NT2/D1 (cell line): ENCODE data around the gene BTBD18.

Experiments
- DNase-seq: peaks from one replicate; pipeline ENCODE4 v3.0.0-alpha.2; 2011; ENCODE audit warnings: low read depth, low spot score
- H3K27me3 ChIP-seq: 2 replicates; pipeline ENCODE4 v1.6.0; 2011; ENCODE audit warnings: mild to moderate bottlenecking; ENCODE audit not compliant: insufficient read length, insufficient read depth
- H3K36me3 ChIP-seq: 2 replicates; pipeline ENCODE4 v1.6.1; 2011; ENCODE audit warnings: mild to moderate bottlenecking, low read length, mixed read lengths; ENCODE audit not compliant: insufficient read depth, insufficient read length
- H3K4me1 ChIP-seq: 2 replicates; pipeline ENCODE4 v1.5.1; 2011; ENCODE audit not compliant: insufficient read depth, insufficient read length
- H3K4me3 ChIP-seq: 2 replicates; pipeline ENCODE4 v1.5.1; 2011; ENCODE audit warnings: low read depth; ENCODE audit not compliant: insufficient read length
- H3K9ac ChIP-seq: 2 replicates; pipeline ENCODE4 v1.6.0; 2011; ENCODE audit warnings: low read depth; ENCODE audit not compliant: insufficient read length
- H3K9me3 ChIP-seq: 2 replicates; pipeline ENCODE4 v1.5.1; 2011; ENCODE audit warnings: mild to moderate bottlenecking, low read length; ENCODE audit not compliant: insufficient read depth
- SUZ12 ChIP-seq: IDR thresholded peaks from 2 replicates; pipeline ENCODE4 v1.6.1; 2011; ENCODE audit not compliant: insufficient read length, insufficient read depth; ENCODE audit errors: extremely low read depth
- YY1 ChIP-seq: IDR thresholded peaks from 2 replicates; pipeline ENCODE4 v1.6.1; 2011; ENCODE audit not compliant: insufficient read length, insufficient read depth
- ZNF274 ChIP-seq: IDR thresholded peaks from 2 replicates; pipeline ENCODE4 v1.6.1; 2011; ENCODE audit warnings: mild to moderate bottlenecking, low read depth, low read length

BTBD18 gene

DNA sequence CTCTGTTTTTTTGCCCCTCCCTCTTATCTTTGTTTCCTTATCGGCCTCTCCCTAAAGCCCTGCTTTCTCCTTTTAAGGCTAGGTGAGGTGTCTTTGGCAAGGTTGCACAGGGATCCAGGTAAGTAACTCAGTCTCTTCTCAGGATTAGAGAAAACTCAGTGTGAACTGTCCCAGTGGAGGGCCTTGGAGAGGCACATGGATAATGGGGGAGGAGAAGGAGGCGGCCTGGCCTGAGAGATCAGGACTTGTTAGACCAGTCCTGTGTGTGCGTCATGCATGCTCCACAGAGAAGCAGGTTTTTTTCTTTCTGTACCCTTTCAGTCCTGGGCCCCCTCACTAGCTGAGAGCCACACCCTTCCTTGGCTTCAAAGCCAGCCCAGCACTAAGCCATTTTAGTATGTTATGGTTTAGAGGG lies 29.9 kb upstream of the BTBD18 start:
- Histone ChIP-seq H3K9ac (no peak overlapping the region), H3K4me3 (no peak overlapping the region), H3K27me3 (no peaks in the 10 kb centered on the region), H3K36me3 (peaks cover 22% of the 10 kb centered on the region), H3K9me3 (no peaks in the 10 kb centered on the region), H3K4me1 (peaks cover 2% of the 10 kb centered on the region)
- TF ChIP-seq YY1 (no peak), SUZ12 (no peak)
- DNase-seq: no peak

GRCh38 chr11:57779276-57779675 lies 27.7 kb upstream of the BTBD18 start:
- peak overlapping the region; percentile 44 for H3K9ac ChIP-seq
- peaks cover 17% of the 10 kb centered on the region for H3K36me3 ChIP-seq
- no peak overlapping the region for H3K4me3 ChIP-seq
- no peaks in the 10 kb centered on the region for H3K9me3 ChIP-seq
- no peaks in the 10 kb centered on the region for H3K27me3 ChIP-seq
- TF ChIP-seq SUZ12 (no peak), ZNF274 (no peak), YY1 (no peak)
- peaks cover 2% of the 10 kb centered on the region for H3K4me1 ChIP-seq
- DNase-seq: peak; percentile 81

DNA sequence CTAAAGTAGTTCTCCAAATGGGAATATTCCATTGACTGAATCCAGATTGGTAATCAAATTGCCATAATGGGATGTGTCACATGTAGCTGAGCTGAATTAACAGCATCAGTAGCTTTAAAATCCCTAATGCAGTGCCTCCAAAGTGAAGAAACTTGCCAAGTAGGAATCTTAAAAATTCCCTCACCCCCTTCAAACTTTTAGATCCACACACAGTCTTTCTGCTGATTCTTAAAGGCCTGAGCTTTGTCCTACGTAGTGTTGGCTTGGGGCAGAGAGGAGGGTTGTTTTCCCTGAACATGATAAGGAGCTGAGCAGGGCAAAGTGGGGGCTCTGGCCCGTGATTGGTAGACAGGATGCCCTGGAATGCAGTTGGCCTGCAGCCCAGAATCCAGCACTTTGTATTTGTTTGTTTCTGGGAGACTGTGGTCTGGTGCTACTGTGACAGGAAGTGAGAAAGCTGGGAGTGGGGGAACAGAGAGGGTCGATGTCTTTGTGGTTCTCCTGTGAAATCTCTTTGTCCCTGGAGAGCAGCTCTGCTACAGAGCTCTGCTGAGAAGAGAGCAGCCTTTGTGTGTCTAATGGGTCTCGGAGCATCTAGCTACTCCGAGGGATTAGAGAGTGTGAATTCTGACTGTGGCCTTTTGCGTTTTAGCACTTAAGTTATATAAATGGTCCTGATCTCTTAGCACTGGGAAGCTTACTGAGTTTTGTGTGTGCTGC lies 26.9 kb upstream of the BTBD18 start:
- DNase-seq: peak; percentile 95
- Histone ChIP-seq H3K9ac (peak overlapping the region; percentile 44), H3K36me3 (peaks cover 21% of the 10 kb centered on the region), H3K9me3 (no peaks in the 10 kb centered on the region), H3K27me3 (no peaks in the 10 kb centered on the region), H3K4me1 (peaks cover 2% of the 10 kb centered on the region), H3K4me3 (no peak overlapping the region)
- TF ChIP-seq YY1: no peak
- TF ChIP-seq SUZ12: no peak
- TF ChIP-seq ZNF274: no peak

DNA sequence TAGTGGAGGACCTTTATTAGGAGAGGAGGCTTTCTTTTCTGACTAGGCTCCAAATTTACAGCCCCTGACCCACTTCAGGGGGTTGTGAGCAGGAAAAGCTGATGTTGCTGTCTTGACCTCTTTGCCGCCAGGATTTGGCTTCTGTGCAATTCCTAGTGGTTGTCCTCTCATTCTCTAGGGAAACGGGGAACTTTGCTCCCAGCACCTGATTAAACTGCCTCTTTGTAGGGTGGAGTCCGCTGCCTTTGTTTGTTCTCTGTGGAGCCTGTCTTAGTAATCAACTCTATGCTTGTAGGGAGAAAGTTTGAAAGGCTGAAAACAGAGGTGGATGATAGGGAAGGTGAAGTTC lies 26.3 kb upstream of the BTBD18 start:
- Histone ChIP-seq H3K9me3 (no peaks in the 10 kb centered on the region), H3K4me3 (no peak overlapping the region), H3K9ac (no peak overlapping the region), H3K4me1 (peaks cover 2% of the 10 kb centered on the region), H3K27me3 (no peaks in the 10 kb centered on the region), H3K36me3 (peaks cover 21% of the 10 kb centered on the region)
- DNase-seq: no peak
- TF ChIP-seq SUZ12 (no peak), YY1 (no peak), ZNF274 (no peak)

DNA sequence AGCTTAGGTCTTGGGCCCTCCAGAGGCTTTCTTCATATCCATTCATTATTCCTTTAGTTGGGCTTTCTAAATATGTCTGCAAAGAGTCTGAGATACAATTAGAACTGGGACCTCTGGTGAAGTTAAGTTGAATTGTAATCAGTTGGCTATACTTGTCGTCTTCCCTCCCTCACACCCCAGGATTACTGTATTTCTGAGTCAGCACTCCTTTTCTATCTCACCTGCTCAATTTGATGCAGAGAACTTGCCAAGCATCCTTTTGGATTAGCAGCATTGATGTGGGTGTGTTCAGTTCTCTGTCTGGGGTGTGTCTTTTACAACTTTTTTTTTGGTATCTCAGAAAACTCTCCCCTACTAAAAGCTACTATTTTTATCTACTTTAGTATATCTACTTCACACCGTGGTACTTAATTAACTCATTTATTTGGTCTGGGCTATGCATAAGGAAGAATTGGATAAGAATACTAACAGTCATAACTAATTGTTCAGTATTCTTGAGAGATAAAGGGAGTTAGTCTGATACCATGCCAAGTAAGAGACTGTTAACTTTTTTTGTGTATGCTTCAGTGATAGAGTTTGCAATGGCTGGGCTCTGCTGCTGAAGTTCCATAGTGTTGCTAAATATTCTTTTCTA lies 25.1 kb upstream of the BTBD18 start:
- Histone ChIP-seq H3K9ac (no peak overlapping the region), H3K27me3 (no peaks in the 10 kb centered on the region), H3K4me1 (peaks cover 1% of the 10 kb centered on the region), H3K4me3 (no peak overlapping the region), H3K9me3 (no peaks in the 10 kb centered on the region), H3K36me3 (peaks cover 16% of the 10 kb centered on the region)
- DNase-seq: no peak
- TF ChIP-seq YY1: no peak
- no peak for TF ChIP-seq ZNF274
- TF ChIP-seq SUZ12: no peak

- no peaks in the 10 kb centered on the region for H3K4me1 ChIP-seq
- H3K9me3 ChIP-seq: no peaks in the 10 kb centered on the region
- H3K36me3 ChIP-seq: peaks cover 21% of the 10 kb centered on the region
- DNase-seq: no peak
- peak overlapping the region; percentile 36 for H3K9ac ChIP-seq
- no peak overlapping the region for H3K4me3 ChIP-seq
- TF ChIP-seq ZNF274 (no peak), SUZ12 (no peak), YY1 (no peak)
- no peaks in the 10 kb centered on the region for H3K27me3 ChIP-seq
Observed at GRCh38 chr11:57776031-57776521, 24.5 kb upstream of the BTBD18 start.

DNA sequence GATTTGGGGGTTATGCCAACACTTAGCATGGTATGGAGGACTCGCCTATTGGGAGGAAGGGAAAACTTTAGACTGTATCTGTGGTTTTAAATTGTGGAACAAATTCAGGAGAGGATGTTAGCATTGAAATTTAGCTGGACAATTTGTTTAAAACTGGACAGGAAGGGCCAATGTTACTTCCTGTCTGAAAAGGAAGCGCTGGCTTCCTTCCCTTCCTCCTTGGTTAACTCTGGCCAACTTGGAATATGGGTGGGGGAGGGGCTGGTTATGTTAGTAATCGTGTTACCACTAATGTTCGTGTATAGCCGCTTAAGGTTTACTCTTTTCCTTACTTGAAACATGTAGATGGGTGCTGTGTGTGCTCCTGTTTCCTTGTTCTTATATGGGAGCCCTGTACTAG lies 23.9 kb upstream of the BTBD18 start:
- Histone ChIP-seq H3K36me3 (peaks cover 16% of the 10 kb centered on the region), H3K9ac (peak overlapping the region; percentile 36), H3K27me3 (no peaks in the 10 kb centered on the region), H3K4me3 (no peak overlapping the region), H3K9me3 (no peaks in the 10 kb centered on the region), H3K4me1 (no peaks in the 10 kb centered on the region)
- DNase-seq: no peak
- TF ChIP-seq YY1 (no peak), SUZ12 (no peak), ZNF274 (no peak)
